ENCODE measurements around the gene PSMC1.
"Not testable (repeated sequence)": the region's sequence is repeated elsewhere in the genome, so short reads cannot be mapped to it uniquely, and the experiment has no call there.

The PSMC1 gene

DNA sequence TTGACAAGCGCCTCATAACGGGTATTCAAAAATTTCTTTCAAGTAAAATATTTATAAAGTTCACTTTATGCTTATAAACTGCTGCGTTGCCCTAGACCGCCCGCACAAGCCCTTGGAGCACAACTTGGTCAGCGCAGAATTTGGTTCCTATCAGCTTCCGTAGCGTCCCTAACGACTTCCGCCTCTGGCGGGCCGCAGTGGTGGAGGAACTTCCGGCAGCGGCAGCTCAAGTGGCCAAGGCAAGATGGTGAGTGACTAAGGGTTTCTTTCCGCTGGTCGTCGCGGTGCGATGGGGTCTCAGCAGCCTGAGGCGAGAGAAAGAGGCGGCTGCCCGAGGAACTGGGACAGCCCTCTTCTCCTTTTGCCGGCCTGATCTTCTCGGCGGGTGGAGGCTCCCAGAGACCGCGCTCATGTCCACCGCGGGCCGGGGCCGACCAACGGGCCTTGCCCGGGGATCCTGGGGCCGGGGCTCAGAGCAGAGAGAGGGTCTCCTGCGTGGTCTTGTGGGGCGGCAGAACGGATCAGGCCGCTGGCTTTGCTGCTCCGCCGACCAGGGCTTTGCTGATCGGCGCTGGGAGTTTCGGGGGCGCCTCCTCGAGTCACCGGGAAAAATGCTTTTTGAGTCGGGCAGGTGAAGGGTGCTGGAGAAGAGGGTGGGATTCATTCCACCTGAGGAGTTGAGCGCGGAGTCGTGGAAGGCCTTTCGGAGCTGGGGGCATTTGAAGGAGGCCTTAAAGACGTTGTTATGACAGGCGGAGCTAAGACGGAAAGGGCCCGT lies at the start of gene PSMC1:
Gene PSMC1, plus strand, starts transcription at position 200 of the 778 bp plus-strand sequence. Its CDS starts 45 bp downstream, at position 245.
- Mint-ChIP-seq H3K9me3 (no peaks in the 10 kb centered on the region), H3K36me3 (ENCODE audit: low read depth) (peaks cover 47% of the 10 kb centered on the region), H3K27me3 (peaks cover 8% of the 10 kb centered on the region), H3K27ac (peak within 1 kb of the TSS; percentile 99), H3K4me3 (peak within 1 kb of the TSS; percentile 97), H3K4me1 (ENCODE audit: low read depth) (peaks cover 29% of the 10 kb centered on the region)
- peak; percentile 90 for DNase-seq

DNA sequence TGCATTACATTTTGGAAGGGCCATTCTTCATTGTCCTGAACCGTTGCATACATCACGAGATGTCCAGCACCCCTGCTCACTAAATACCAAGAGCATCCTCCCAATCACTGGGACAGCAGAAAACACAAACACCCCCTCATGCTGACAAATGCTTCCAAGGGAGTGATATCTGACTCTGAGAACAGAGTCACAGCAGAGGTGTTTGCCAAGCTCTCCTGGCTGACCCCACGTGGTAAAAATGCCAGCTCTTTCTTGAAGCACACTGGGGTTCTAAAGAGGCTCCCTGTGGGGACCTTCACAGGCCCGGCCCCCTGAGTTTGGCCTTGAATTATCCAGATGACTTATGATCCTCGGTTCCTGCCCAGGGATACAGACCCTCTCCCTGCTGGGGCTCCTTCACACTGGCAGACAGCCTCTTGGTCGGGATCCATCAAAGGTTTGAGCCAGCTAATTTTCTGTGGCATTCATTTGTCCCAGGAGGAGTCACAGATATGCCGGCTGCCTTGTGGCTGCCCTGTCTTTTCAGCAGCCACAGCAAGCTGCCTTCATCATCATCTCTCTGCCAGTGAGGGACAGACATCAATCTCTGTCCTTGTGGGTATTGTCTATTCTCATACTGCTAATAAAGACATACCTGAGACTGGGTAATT lies 43.1 kb upstream of the PSMC1 start:
- H3K27ac Mint-ChIP-seq: no peak overlapping the region
- H3K4me1 Mint-ChIP-seq (ENCODE audit: low read depth): no peaks in the 10 kb centered on the region
- H3K4me3 Mint-ChIP-seq: no peak overlapping the region
- H3K27me3 Mint-ChIP-seq: peaks cover 40% of the 10 kb centered on the region
- DNase-seq: no peak
- H3K9me3 Mint-ChIP-seq: peaks cover 5% of the 10 kb centered on the region
- no peaks in the 10 kb centered on the region for H3K36me3 Mint-ChIP-seq (ENCODE audit: low read depth)

DNA sequence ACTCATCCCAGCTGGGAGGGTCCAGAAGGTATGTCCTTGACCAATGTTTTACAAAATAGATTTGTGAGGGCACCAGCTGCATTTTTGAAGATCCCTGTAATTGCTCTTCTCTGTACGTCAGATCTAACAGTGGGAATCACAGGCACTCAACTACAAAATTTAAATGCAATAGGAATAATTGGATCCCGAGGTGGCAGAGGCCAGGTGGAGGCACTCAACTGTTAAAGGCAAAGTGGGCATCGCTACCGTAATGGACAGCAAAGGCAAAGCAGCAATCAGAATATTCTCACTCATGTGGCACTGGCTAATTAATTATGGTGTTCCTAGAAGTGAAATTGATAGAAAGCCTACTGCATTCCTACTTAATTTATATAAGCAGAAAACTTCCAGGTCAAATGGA lies 27.9 kb upstream of the PSMC1 start:
- Mint-ChIP-seq H3K9me3 (peaks cover 6% of the 10 kb centered on the region), H3K27ac (no peak overlapping the region), H3K27me3 (peaks cover 15% of the 10 kb centered on the region), H3K36me3 (ENCODE audit: low read depth) (no peaks in the 10 kb centered on the region), H3K4me1 (ENCODE audit: low read depth) (no peaks in the 10 kb centered on the region), H3K4me3 (no peak overlapping the region)
- DNase-seq: no peak

DNA sequence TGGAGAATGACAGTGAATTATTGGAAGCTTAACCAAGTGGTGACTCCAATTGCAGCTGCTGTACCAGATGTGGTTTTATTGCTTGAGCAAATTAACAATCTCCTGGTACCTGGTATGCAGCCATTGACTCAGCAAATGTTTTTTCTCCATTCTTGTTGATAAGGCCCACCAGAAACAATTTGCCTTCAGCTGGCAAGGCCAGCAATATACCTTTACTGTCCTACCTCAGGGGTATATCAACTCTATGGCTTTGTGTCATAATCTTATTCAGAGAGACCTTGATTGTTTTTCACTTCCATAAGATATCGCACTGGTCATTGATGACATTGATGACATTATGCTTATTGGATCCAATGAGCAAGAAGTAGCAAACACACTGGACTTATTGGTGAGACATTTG lies 26.4 kb upstream of the PSMC1 start:
- H3K4me3 Mint-ChIP-seq; H3K36me3 Mint-ChIP-seq (ENCODE audit: low read depth); DNase-seq; H3K27ac Mint-ChIP-seq; H3K4me1 Mint-ChIP-seq (ENCODE audit: low read depth); H3K9me3 Mint-ChIP-seq: not testable (repeated sequence)
- peaks cover 18% of the 10 kb centered on the region for H3K27me3 Mint-ChIP-seq

DNA sequence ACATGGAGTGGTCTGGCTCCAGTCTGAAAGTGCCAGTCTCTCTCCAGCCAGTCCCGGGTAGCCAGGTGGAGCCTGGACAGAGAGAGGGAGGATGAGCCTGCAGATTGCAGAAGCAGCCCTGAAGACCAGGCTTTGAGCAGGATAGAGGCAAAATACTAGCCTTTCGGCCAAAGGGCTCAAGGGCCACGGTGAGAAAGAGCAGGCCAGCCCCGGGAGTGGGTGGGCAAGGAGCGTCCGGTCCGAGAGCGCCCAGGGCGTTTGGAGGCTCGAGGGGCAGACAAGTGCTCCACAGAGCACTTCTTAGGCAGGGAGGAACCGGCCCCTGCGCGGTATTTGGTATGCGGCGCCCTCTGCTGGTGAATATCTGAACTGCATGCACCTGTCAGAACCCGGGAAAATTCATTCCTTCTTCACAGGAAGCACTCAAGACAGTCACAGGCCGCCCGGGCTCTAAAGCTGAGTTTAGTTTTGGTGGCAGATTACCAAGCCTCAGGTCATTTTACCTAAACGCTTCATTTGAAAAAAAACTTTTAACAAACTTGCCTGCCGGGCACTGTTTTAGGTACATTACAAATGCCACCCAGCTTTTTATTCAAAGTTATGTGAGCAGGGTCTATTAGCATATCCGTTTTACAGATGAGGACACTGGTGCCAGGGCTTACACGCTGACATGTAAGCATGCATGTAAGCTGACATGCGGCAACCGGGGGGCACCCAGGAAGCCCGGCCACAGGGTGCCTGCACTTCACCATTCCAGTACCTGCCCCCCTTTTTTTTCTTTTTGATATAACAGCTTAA lies 21.0 kb upstream of the PSMC1 start:
- Mint-ChIP-seq H3K27ac (no peak overlapping the region), H3K36me3 (ENCODE audit: low read depth) (peaks cover 2% of the 10 kb centered on the region)
- DNase-seq: peak; percentile 82

DNA sequence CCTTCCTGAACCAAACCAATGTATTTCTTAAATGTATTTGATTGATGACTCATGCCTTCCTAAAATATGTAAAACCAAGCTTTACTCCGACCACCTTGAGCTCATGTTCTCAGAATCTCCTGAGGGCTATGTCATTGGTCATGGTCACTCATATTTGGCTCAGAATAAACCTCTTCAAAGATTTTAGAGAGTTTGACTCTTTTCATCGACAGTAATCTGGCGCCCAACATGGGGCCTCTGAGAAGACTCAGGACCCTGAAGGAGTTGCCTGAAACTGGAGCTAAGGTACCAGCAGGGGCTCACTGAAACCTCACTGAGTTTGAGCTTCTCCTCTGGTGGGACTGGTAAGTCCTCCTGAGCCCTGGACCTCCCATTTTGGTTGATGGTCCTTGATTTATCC lies 17.2 kb upstream of the PSMC1 start:
- Mint-ChIP-seq H3K27ac (no peak overlapping the region), H3K27me3 (peaks cover 16% of the 10 kb centered on the region), H3K4me3 (no peak overlapping the region), H3K36me3 (ENCODE audit: low read depth) (peaks cover 4% of the 10 kb centered on the region), H3K4me1 (ENCODE audit: low read depth) (no peaks in the 10 kb centered on the region), H3K9me3 (peaks cover 44% of the 10 kb centered on the region)
- no peak for DNase-seq

More for the DNA sequence above, 21.0 kb upstream of the PSMC1 start:
- Mint-ChIP-seq H3K4me1 (ENCODE audit: low read depth) (no peaks in the 10 kb centered on the region), H3K4me3 (no peak overlapping the region), H3K27me3 (peaks cover 30% of the 10 kb centered on the region), H3K9me3 (peaks cover 33% of the 10 kb centered on the region)

DNA sequence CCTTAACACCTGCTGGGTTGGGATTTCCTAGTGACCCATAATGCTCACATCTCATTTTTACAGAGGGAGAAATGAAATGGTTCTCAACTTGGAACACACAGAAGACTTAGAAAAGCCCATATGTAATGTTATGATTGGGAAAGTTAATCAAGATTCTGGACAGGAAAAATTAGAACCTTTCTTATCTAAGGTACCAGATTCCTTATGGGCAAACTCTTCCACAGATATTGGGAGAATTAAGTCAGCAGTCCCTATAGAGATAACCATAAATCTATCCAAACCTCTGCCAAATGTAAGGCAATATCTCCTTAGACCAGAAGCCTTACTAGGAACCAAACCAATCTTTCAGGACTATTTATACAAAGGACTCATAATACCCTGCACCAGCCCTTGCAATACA lies 13.9 kb upstream of the PSMC1 start:
- Mint-ChIP-seq H3K36me3 (ENCODE audit: low read depth) (peaks cover 4% of the 10 kb centered on the region), H3K27ac (no peak overlapping the region), H3K4me1 (ENCODE audit: low read depth) (no peaks in the 10 kb centered on the region), H3K27me3 (peaks cover 10% of the 10 kb centered on the region), H3K4me3 (no peak overlapping the region), H3K9me3 (peaks cover 38% of the 10 kb centered on the region)
- no peak for DNase-seq

DNA sequence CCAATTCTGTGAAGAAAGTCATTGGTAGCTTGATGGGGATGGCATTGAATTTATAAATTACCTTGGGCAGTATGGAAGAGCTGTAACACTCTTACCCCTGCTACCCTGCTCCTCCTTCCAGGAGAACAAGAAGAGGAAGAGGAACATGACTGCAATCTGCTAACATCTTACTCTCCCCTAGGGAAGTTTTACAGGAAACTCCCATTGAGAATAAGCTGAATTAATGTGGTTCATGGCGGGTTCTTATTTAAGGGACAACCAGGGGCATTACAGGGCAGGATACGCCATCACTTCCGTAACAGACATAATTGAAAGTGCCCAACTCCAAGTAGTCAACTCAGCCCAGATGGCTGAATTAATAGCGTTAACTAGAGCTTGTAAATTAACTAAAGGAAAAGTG lies 9.4 kb upstream of the PSMC1 start:
- Mint-ChIP-seq H3K27ac (no peak overlapping the region), H3K9me3 (peaks cover 6% of the 10 kb centered on the region), H3K4me3 (no peak overlapping the region), H3K4me1 (ENCODE audit: low read depth) (no peaks in the 10 kb centered on the region), H3K27me3 (peaks cover 13% of the 10 kb centered on the region), H3K36me3 (ENCODE audit: low read depth) (no peaks in the 10 kb centered on the region)
- DNase-seq: no peak

DNA sequence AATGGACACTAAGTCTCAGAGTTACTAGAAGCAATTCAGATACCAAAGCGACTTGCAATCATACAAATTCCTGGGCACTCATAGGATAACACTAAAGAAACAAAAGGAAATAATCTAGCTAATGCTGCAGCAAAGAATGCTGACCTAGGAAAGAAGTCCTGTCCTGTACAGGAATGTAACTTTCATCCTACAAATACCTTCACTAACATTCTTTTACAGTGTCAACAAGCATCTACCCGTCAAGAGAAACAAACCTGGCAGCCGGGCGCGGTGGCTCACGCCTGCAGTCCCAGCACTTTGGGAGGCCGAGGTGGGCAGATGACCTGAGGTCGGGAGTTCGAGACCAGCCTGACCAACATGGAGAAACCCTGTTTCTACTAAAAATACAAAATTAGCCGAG lies 8.9 kb upstream of the PSMC1 start:
- DNase-seq; H3K36me3 Mint-ChIP-seq (ENCODE audit: low read depth); H3K27ac Mint-ChIP-seq; H3K9me3 Mint-ChIP-seq; H3K4me1 Mint-ChIP-seq (ENCODE audit: low read depth); H3K4me3 Mint-ChIP-seq: not testable (repeated sequence)
- peaks cover 14% of the 10 kb centered on the region for H3K27me3 Mint-ChIP-seq

DNA sequence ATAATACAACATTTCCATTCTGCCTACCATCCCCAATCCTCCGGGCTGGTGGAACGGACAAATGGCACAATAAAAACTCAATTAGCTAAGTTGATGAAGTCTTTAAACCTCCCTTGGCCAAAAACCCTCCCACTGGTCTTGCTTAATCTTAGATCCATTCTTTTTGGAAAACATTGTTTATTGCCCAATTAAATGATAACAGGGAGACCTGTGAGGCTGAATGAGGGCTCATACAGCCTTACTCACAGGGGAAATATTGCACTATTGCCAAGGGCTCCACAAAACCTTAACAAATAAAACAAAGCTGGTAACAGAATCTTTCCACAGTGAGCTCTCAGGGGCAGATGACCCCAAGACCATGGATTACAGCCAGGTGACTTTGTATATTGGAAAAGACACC lies 7.8 kb upstream of the PSMC1 start:
- Mint-ChIP-seq H3K9me3 (peaks cover 6% of the 10 kb centered on the region), H3K27me3 (peaks cover 20% of the 10 kb centered on the region), H3K4me3 (no peak overlapping the region), H3K36me3 (ENCODE audit: low read depth) (no peaks in the 10 kb centered on the region), H3K4me1 (ENCODE audit: low read depth) (no peaks in the 10 kb centered on the region), H3K27ac (no peak overlapping the region)
- DNase-seq: no peak

DNA sequence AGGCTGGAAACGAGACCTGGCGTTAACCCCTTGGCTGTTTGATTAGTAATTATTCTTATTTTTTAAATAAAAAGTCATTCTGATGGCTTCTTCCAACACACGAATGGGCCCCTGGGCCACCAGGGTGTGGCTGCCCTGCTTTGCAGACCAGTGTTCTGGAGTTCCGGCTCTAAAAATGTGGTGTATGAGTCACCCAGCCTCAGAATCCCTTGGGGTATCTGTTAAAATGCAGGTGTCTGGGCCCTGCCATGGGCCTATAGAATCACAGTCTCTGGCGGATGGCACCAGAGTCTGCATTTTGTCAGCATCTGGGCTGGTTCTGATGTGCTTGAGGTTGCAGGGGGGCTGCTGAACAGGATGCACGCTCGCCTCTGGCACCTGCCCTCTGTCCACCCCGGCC lies 2.5 kb upstream of the PSMC1 start:
- Mint-ChIP-seq H3K36me3 (ENCODE audit: low read depth) (peaks cover 23% of the 10 kb centered on the region), H3K4me3 (no peak overlapping the region), H3K27me3 (peaks cover 12% of the 10 kb centered on the region), H3K4me1 (ENCODE audit: low read depth) (peaks cover 22% of the 10 kb centered on the region), H3K27ac (no peak overlapping the region), H3K9me3 (no peaks in the 10 kb centered on the region)
- DNase-seq: no peak

DNA sequence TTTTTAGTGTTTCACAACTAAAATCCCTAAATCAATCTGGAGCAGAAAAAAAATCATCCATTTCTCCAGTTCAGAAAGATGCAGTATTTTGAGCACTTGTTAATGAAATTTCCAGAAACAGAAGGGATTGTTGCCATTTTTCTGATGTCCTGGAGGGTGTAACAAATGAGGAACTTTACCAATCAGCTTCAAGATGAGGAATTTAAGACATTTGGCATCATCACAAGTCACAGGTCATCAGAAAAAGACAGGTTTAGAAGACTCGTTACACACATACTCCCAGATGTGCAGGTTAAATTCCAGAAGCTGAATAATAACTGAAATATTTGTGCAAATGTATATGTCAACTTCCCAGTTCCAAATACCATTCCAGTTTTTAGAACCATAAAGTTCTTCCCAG lies 482 bp upstream of the PSMC1 start:
- peaks cover 8% of the 10 kb centered on the region for H3K27me3 Mint-ChIP-seq
- no peak for DNase-seq
- peak overlapping the region; percentile 97 for H3K4me3 Mint-ChIP-seq
- H3K9me3 Mint-ChIP-seq: no peaks in the 10 kb centered on the region
- H3K4me1 Mint-ChIP-seq (ENCODE audit: low read depth): peaks cover 26% of the 10 kb centered on the region
- peak overlapping the region; percentile 3 for H3K27ac Mint-ChIP-seq
- H3K36me3 Mint-ChIP-seq (ENCODE audit: low read depth): peaks cover 40% of the 10 kb centered on the region

DNA sequence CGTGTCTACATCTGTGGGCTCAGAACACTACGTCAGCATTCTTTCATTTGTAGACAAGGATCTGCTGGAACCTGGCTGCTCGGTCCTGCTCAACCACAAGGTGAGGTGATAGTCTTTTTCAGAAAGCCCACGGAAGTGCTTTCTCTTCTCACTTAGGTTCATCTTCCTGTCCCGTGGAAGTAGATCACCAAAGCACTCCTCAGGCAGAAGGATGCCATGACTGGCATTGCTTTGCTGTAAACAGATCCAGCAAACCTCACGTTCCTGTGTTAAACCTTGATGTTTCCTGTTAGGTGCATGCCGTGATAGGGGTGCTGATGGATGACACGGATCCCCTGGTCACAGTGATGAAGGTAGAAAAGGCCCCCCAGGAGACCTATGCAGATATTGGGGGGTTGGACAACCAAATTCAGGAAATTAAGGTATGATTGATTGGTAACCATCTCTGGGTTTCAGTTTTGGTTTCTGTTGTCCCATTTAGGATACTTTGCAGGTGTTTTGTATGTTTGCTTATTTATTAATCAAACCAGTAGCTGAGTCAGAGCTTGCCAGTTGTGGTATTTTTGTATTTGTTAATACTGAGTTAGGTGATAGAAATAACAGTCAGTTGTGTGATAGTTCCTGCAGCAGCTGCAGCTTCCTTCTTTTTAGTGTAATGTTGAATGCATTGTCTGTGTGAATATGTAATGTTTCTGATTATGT lies 7.5 kb downstream of the PSMC1 start:
- no peaks in the 10 kb centered on the region for H3K9me3 Mint-ChIP-seq

DNA sequence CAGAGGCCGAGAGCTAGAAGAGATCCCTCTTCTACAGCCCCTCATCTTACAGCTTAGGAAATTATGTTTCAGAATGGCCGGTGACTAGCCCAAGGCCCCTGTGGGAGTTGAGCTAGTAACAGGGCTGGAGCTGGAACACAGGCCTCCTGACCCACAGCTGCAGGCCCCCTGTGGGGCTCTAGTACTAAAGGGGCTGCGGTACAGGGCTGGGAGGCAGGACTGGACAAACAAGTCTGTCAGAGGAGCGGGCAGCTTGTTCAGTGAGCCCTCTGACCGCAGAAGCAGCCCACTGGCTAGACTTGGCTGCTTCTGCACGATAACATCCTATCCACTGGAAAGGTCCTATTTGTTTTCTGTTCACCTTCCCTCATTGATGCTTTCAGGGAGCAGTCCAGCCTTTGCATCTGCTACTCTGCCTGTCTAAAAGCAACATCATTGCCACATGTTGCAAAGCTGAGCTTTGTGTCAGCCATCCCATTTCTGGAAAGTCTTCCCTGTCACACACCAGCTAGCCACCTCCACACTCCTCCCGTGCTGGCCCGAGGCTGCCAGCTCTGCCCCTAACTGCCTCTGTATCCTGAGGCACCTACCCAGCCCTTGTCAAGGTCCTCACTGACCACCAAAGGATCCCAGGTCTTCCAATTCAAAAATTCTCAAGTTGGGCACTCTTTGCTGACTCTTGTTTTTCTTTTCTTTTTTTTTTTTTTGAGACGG lies 10.2 kb downstream of the PSMC1 start:
- H3K4me3 Mint-ChIP-seq: no peak overlapping the region
- no peak for DNase-seq
- no peaks in the 10 kb centered on the region for H3K9me3 Mint-ChIP-seq
- peaks cover 97% of the 10 kb centered on the region for H3K36me3 Mint-ChIP-seq (ENCODE audit: low read depth)
- peak overlapping the region; percentile 67 for H3K27ac Mint-ChIP-seq
- H3K27me3 Mint-ChIP-seq: no peaks in the 10 kb centered on the region
- H3K4me1 Mint-ChIP-seq (ENCODE audit: low read depth): peaks cover 7% of the 10 kb centered on the region

More for the DNA sequence above, 7.5 kb downstream of the PSMC1 start:
- no peaks in the 10 kb centered on the region for H3K27me3 Mint-ChIP-seq
- peaks cover 93% of the 10 kb centered on the region for H3K36me3 Mint-ChIP-seq (ENCODE audit: low read depth)
- H3K4me1 Mint-ChIP-seq (ENCODE audit: low read depth): peaks cover 12% of the 10 kb centered on the region
- peak overlapping the region; percentile 83 for H3K27ac Mint-ChIP-seq
- DNase-seq: no peak
- no peak overlapping the region for H3K4me3 Mint-ChIP-seq

Measured in activated T-cell treated with anti-CD3 and anti-CD28 coated beads, Interleukin-2, amount 50 U/mL, for 24 hours (primary cell).